HG03342 (cell line): ENCODE results near the gene CLASP1.
A peak's percentile ranks its signal among the peaks of the same experiment; 100 is the strongest.
"Not testable (repeated sequence)": the region's sequence is repeated elsewhere in the genome, so short reads cannot be mapped to it uniquely, and the experiment has no call there.

Experiments used
- ATAC-seq: cut with Tn5 transposase; IDR thresholded peaks from one replicate; pipeline ENCODE4 v1.9.1; 2021; ENCODE audit warnings: mild to moderate bottlenecking, moderate library complexity; ENCODE audit not compliant: unreplicated experiment

Gene CLASP1

GRCh38 chr2:121335294-121336290 lies 313.7 kb downstream of the CLASP1 start:
- no peak for ATAC-seq

GRCh38 chr2:121334581-121335293 lies 314.5 kb downstream of the CLASP1 start:
- ATAC-seq, result no peak

- peak; percentile 89 for ATAC-seq
Observed at GRCh38 chr2:121333834-121334558, 315.3 kb downstream of the CLASP1 start.

- no peak for ATAC-seq
Observed at GRCh38 chr2:121333231-121333630, 316.0 kb downstream of the CLASP1 start.

GRCh38 chr2:121331324-121331723 lies 317.9 kb downstream of the CLASP1 start:
- not testable (repeated sequence) for ATAC-seq

GRCh38 chr2:121330921-121331320 lies 318.3 kb downstream of the CLASP1 start:
- ATAC-seq, result no peak

GRCh38 chr2:121329786-121330185 lies 319.5 kb downstream of the CLASP1 start:
- ATAC-seq, result no peak

GRCh38 chr2:121326628-121327027 lies 322.6 kb downstream of the CLASP1 start:
- ATAC-seq, result no peak

GRCh38 chr2:121324601-121325000 lies 324.7 kb downstream of the CLASP1 start:
- no peak for ATAC-seq

- no peak for ATAC-seq
Observed at GRCh38 chr2:121321476-121321875, 327.8 kb downstream of the CLASP1 start.

GRCh38 chr2:121319941-121320340 lies 329.3 kb downstream of the CLASP1 start:
- no peak for ATAC-seq

- no peak for ATAC-seq
Observed at GRCh38 chr2:121316986-121317385, 332.3 kb downstream of the CLASP1 start.

- ATAC-seq, result not testable (repeated sequence)
Observed at GRCh38 chr2:121313701-121314100, 335.6 kb downstream of the CLASP1 start.

GRCh38 chr2:121309801-121310200 lies 339.5 kb downstream of the CLASP1 start:
- ATAC-seq, result peak; percentile 97

GRCh38 chr2:121309323-121309722 lies 339.9 kb downstream of the CLASP1 start:
- ATAC-seq, result no peak

GRCh38 chr2:121307048-121307447 lies 342.2 kb downstream of the CLASP1 start:
- ATAC-seq, result no peak

GRCh38 chr2:121304941-121305340 lies 344.3 kb downstream of the CLASP1 start:
- ATAC-seq, result no peak

- ATAC-seq, result no peak
Observed at GRCh38 chr2:121303531-121304263, 345.6 kb downstream of the CLASP1 start.

- ATAC-seq, result not testable (repeated sequence)
Observed at GRCh38 chr2:121301190-121301589, 348.1 kb downstream of the CLASP1 start.

- ATAC-seq, result no peak
Observed at GRCh38 chr2:121298476-121298875, 350.8 kb downstream of the CLASP1 start.
